Measurements from ENCODE around the gene GALNT10. TPM values are rescaled to one million over a fixed set of nuclear protein-coding genes. Genes with fewer than 3 reads are reported as not detected.

Gene GALNT10
- total and polyA plus RNA-seq, 2 of the 8 experiments (the other 6 are each of a cell fraction or from before 2014, with no cell fraction given) = 4.6 to 15.5 TPM

DNA sequence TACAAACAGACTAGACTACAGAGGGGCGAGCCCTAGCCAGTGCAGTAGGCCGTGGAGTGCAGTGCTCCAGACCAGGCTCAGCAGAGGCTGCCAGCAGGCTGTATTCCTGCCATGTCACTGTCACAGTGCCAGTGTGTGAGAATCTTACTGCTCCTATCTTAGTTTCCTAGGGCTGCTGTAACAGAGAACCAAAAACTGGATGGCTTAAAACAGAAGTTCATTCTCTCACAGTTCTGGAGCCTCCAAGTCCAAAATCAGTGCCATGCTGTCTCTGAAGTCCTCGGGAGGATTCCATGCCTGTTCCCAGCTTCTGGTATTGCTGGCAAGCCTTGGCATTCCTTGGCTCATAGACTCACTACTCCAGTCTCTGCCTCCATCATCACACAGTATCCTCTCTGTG, 180.3 kb downstream of the GALNT10 start (continued):
- TF ChIP-seq, protein P1, sequence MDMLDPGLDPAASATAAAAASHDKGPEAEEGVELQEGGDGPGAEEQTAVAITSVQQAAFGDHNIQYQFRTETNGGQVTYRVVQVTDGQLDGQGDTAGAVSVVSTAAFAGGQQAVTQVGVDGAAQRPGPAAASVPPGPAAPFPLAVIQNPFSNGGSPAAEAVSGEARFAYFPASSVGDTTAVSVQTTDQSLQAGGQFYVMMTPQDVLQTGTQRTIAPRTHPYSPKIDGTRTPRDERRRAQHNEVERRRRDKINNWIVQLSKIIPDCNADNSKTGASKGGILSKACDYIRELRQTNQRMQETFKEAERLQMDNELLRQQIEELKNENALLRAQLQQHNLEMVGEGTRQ (IDR thresholded peaks at IDR 0.05; ENCODE audit: low read length) = no peak
- no peak for TF ChIP-seq NRF1 (IDR thresholded peaks at IDR 0.05; ENCODE audit: low read depth, low read length)
- no peak for TF ChIP-seq KDM5A (IDR thresholded peaks at IDR 0.05; ENCODE audit: low read length)
